GM12891 (cell line): ENCODE measurements around the gene CMSS1.
A peak's percentile ranks its signal among the peaks of the same experiment; 100 is the strongest.

ENCODE experiments used
- POLR2A ChIP-seq: IDR thresholded peaks from 2 replicates; pipeline ENCODE4 v1.6.1; 2011; ENCODE audit warnings: low read depth, low read length, control low read depth
- POLR2AphosphoS5 ChIP-seq: IDR thresholded peaks from 2 replicates; pipeline ENCODE4 v1.6.1; 2011; ENCODE audit warnings: low read depth, low read length, control low read depth
- POU2F2 ChIP-seq: IDR thresholded peaks from 2 replicates; pipeline ENCODE4 v1.6.1; 2011; ENCODE audit warnings: low read depth, mild to moderate bottlenecking, control low read depth, low read length, moderate library complexity
- SPI1 ChIP-seq: IDR thresholded peaks from 2 replicates; pipeline ENCODE4 v1.6.1; 2011; ENCODE audit warnings: low read depth, low read length, control low read depth
- TAF1 ChIP-seq: IDR thresholded peaks from 2 replicates; pipeline ENCODE4 v1.6.1; 2011; ENCODE audit warnings: low read depth, low read length, control low read depth

- TF ChIP-seq POLR2A (no peak), POLR2AphosphoS5 (no peak), TAF1 (no peak), SPI1 (peak; percentile 45; the same call in 1 of the 2 replicates), POU2F2 (no peak)
Measured at GRCh38 chr3:99856437-99857220, 39.0 kb downstream of the CMSS1 start.
